Measurements from ENCODE around the gene FCN1.

Gene FCN1

GRCh38 chr9:134940236-134941208 is 22.8 kb upstream of the FCN1 start:
- no peaks in the 10 kb centered on the region for H3K36me3 ChIP-seq (replicated peaks; ENCODE audit: insufficient read depth, low read length)
- H3K4me1 ChIP-seq (ENCODE audit: low read length), result no peaks in the 10 kb centered on the region
- no peaks in the 10 kb centered on the region for H3K79me2 ChIP-seq (ENCODE audit: low read length)
- no peak overlapping the region for H3K9ac ChIP-seq (ENCODE audit: low read length)
- TF ChIP-seq EZH2 (optimal IDR thresholded peaks at IDR 0.05; ENCODE audit: low read depth, low read length) (no peak), EZH2phosphoT487 (IDR thresholded peaks at IDR 0.05; ENCODE audit: low read length) (no peak)
- TF ChIP-seq, protein P1, sequence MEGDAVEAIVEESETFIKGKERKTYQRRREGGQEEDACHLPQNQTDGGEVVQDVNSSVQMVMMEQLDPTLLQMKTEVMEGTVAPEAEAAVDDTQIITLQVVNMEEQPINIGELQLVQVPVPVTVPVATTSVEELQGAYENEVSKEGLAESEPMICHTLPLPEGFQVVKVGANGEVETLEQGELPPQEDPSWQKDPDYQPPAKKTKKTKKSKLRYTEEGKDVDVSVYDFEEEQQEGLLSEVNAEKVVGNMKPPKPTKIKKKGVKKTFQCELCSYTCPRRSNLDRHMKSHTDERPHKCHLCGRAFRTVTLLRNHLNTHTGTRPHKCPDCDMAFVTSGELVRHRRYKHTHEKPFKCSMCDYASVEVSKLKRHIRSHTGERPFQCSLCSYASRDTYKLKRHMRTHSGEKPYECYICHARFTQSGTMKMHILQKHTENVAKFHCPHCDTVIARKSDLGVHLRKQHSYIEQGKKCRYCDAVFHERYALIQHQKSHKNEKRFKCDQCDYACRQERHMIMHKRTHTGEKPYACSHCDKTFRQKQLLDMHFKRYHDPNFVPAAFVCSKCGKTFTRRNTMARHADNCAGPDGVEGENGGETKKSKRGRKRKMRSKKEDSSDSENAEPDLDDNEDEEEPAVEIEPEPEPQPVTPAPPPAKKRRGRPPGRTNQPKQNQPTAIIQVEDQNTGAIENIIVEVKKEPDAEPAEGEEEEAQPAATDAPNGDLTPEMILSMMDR (IDR thresholded peaks at IDR 0.05; ENCODE audit: low read length), result no peak
- no peaks in the 10 kb centered on the region for H3K9me3 ChIP-seq (replicated peaks; ENCODE audit: insufficient read depth, low read length)
- no peak overlapping the region for H3K4me2 ChIP-seq (ENCODE audit: low read depth, low read length)
- H3K9me2 ChIP-seq (replicated peaks; ENCODE audit: insufficient read depth, low read length), result no peaks in the 10 kb centered on the region
- DNase-seq, result no peak
- H4K20me1 ChIP-seq (ENCODE audit: insufficient read depth, low read length), result no peaks in the 10 kb centered on the region
- H3K27ac ChIP-seq (ENCODE audit: low read length), result no peak overlapping the region
- H2AFZ ChIP-seq (ENCODE audit: low read length), result no peak overlapping the region
- no peaks in the 10 kb centered on the region for H3F3A ChIP-seq (ENCODE audit: insufficient read depth, low read length)
- no peak overlapping the region for H3K4me3 ChIP-seq (ENCODE audit: low read length)
- peaks cover 99% of the 10 kb centered on the region for H3K27me3 ChIP-seq (replicated peaks; ENCODE audit: insufficient read depth, low read length)

DNA sequence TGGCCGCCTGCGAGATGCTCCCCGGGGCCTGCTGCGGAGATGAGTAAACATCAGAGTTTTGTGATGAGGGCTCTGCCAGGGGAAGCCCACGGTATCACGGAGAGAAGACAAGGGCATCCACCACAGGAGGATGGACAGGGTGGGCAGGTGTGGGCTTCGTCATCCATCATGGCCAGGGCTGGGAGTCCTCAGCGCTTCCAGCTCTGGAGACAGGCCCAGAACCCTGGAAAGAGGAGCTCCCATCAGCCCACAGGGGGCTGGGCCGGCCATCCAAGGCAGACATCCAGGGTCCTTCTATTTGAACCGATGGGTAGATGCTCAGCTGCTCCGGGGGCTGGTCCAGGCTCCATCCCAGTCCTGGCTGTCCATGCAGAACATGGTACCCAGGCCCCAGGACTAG is 22.1 kb upstream of the FCN1 start:
- Histone ChIP-seq H3K79me2 (ENCODE audit: low read length) (no peaks in the 10 kb centered on the region), H3K27ac (ENCODE audit: low read length) (no peak overlapping the region), H3K9me2 (replicated peaks; ENCODE audit: insufficient read depth, low read length) (no peaks in the 10 kb centered on the region), H3K9ac (ENCODE audit: low read length) (no peak overlapping the region), H3K4me3 (ENCODE audit: low read length) (no peak overlapping the region), H4K20me1 (ENCODE audit: insufficient read depth, low read length) (no peaks in the 10 kb centered on the region), H3F3A (ENCODE audit: insufficient read depth, low read length) (no peaks in the 10 kb centered on the region), H3K4me1 (ENCODE audit: low read length) (no peaks in the 10 kb centered on the region), H3K36me3 (replicated peaks; ENCODE audit: insufficient read depth, low read length) (no peaks in the 10 kb centered on the region), H2AFZ (ENCODE audit: low read length) (no peak overlapping the region), H3K9me3 (replicated peaks; ENCODE audit: insufficient read depth, low read length) (no peaks in the 10 kb centered on the region), H3K27me3 (replicated peaks; ENCODE audit: insufficient read depth, low read length) (peaks cover 99% of the 10 kb centered on the region), H3K4me2 (ENCODE audit: low read depth, low read length) (no peak overlapping the region)
- TF ChIP-seq EZH2phosphoT487 (IDR thresholded peaks at IDR 0.05; ENCODE audit: low read length) (no peak), EZH2 (optimal IDR thresholded peaks at IDR 0.05; ENCODE audit: low read depth, low read length) (no peak)
- TF ChIP-seq, protein P1 (IDR thresholded peaks at IDR 0.05; ENCODE audit: low read length), result no peak
- no peak for DNase-seq

- H3K36me3 ChIP-seq (replicated peaks; ENCODE audit: insufficient read depth, low read length), result no peaks in the 10 kb centered on the region
- H3K27me3 ChIP-seq (replicated peaks; ENCODE audit: insufficient read depth, low read length), result peaks cover 98% of the 10 kb centered on the region
- no peak for DNase-seq
- no peaks in the 10 kb centered on the region for H3K4me1 ChIP-seq (ENCODE audit: low read length)
- H2AFZ ChIP-seq (ENCODE audit: low read length), result no peak overlapping the region
- no peak overlapping the region for H3K9ac ChIP-seq (ENCODE audit: low read length)
- TF ChIP-seq, protein P1 (IDR thresholded peaks at IDR 0.05; ENCODE audit: low read length), result no peak
- TF ChIP-seq EZH2phosphoT487 (IDR thresholded peaks at IDR 0.05; ENCODE audit: low read length) (no peak), EZH2 (optimal IDR thresholded peaks at IDR 0.05; ENCODE audit: low read depth, low read length) (no peak)
- H3K79me2 ChIP-seq (ENCODE audit: low read length), result no peaks in the 10 kb centered on the region
- H3F3A ChIP-seq (ENCODE audit: insufficient read depth, low read length), result no peaks in the 10 kb centered on the region
- H3K9me2 ChIP-seq (replicated peaks; ENCODE audit: insufficient read depth, low read length), result no peaks in the 10 kb centered on the region
- no peaks in the 10 kb centered on the region for H4K20me1 ChIP-seq (ENCODE audit: insufficient read depth, low read length)
- H3K27ac ChIP-seq (ENCODE audit: low read length), result no peak overlapping the region
- H3K4me2 ChIP-seq (ENCODE audit: low read depth, low read length), result no peak overlapping the region
- no peak overlapping the region for H3K4me3 ChIP-seq (ENCODE audit: low read length)
- no peaks in the 10 kb centered on the region for H3K9me3 ChIP-seq (replicated peaks; ENCODE audit: insufficient read depth, low read length)
Observed at GRCh38 chr9:134939080-134939733, 21.5 kb upstream of the FCN1 start.
